Posterior cingulate gyrus (tissue), 11 donors: ENCODE measurements around the gene CFAP210.
"Not testable (repeated sequence)": the region's sequence is repeated elsewhere in the genome, so short reads cannot be mapped to it uniquely, and the experiment has no call there.

Experiments used
- DNase-seq, 10 donors: peaks; one replicate each; pipeline versions ENCODE4 v3.0.0 to v3.0.0-alpha.2; 2020 to 2021; ENCODE audit warnings: mixed read lengths in 3 of 10
- intact Hi-C: fragments of 100-400 bp; cut with DNase I; formaldehyde crosslinking; loops from one replicate; pipeline ENCODE4 v1.15.1; 2023

The CFAP210 gene

DNA sequence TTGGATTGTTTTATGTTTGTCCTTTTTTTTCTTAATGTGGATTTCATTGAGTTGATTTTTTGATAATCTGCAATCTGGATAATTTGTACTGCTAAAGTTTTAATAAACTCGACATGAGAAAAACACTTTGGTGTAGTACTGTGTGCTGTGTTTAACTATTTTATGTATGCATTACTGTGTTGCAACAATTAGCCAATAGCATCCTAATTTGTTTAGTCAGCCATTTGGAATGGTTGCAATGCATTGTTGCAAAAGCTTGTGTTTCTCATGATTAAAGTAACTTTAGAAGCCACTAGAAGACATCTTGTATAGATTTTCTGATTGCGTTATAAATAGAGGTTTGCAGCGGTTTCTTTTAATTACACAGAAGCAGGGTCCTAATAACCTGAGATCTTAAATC, 56.6 kb downstream of the CFAP210 start:
- intact Hi-C loops, result no loop called here
- no peak for DNase-seq

DNA sequence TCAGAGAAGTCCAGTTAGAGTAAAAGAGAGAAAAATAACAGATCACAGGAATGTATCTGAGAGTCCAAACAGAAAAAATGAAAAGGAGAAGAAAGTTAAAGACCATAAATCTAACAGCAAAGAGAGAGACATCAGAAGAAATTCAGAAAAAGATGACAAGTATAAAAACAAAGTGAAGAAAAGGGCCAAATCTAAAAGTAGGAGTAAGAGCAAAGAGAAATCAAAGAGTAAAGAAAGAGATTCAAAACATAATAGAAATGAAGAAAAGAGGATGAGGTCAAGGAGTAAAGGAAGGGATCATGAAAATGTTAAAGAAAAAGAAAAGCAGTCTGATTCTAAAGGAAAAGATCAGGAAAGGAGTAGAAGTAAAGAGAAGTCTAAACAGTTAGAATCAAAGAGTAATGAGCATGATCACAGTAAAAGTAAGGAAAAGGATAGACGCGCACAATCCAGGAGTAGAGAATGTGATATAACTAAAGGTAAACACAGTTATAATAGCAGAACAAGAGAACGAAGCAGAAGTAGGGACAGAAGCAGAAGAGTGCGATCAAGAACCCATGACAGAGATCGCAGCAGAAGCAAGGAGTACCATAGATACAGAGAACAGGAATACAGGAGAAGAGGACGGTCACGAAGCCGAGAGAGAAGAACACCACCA, 57.6 kb downstream of the CFAP210 start:
- intact Hi-C loops, result no loop called here
- no peak for DNase-seq

DNA sequence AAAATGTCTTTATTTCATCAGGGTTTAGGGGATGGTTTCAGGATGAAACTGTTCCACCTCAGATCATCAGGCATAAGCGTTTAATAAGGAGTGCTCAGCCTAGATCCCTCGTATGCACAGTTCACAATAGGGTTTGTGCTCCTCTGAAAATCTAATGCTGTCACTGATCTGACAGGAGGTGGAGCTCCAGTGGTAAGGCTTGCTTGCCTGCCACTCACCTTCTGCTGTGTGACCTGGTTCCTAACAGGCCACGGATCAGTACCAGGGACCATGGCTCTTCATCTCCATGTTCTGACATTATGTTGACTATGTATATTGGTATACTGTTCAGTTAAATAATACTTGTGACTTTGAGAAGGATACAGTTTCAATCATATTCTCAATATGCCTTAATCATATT, 68.4 kb downstream of the CFAP210 start:
- intact Hi-C loops, result no loop called here
- no peak for DNase-seq

DNA sequence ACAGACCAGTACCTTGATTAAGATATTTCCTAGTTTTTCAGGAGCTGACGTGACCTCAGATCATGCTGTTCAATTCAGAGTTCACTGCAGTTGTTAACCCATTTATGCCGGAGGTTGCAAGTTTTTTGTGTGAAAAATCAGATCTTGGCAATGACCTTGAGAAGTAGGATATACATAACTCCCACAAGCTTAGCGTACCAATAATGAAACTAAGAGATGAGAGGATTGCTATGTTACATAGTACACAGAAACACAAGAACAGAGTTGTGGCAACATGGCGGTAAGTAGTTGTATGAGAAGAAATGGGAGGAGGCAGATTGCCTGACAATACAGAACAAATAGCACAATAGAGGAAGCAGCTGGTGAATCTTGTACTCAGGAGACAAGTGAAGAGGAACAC, 71.0 kb downstream of the CFAP210 start:
- intact Hi-C loops, result no loop called here
- no peak for DNase-seq

DNA sequence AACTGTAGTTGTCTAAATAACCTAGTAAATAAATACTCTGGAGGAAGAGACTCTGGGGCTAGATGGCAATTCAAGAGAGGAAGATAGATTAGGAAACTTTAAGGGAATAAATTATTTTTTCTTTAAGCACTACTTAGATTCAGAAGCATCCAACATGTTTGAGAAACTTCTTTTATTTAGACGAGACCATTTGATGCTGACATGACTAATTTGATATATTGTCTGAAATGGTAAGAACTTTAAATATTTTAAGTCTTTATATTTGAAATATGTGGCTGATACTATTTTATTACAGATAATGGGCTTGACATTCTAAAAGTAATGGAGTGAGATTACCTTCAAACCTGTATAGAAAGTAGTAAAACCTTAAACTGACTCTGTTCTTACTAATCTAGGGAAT, 73.7 kb downstream of the CFAP210 start:
- intact Hi-C loops, result no loop called here
- no peak for DNase-seq

DNA sequence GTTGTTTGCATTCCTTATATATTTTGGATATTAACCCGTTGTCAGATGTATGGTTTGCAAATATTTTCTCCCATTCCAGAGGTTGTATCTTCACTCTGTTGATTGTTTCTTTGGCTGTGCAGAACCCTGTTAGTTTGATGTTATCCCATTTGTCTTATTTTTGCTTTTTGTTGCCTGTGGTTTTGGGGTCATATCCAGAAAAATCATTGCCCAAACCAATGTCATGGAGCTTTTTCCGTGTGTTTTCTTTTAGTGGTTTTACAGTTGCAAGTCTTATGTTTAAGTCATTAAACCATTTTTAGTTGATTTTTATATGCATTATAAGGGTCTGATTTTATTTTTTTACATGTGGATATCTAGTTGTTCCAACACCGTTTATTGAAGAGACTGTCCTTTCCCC, 74.3 kb downstream of the CFAP210 start:
- intact Hi-C loops, result no loop called here

DNA sequence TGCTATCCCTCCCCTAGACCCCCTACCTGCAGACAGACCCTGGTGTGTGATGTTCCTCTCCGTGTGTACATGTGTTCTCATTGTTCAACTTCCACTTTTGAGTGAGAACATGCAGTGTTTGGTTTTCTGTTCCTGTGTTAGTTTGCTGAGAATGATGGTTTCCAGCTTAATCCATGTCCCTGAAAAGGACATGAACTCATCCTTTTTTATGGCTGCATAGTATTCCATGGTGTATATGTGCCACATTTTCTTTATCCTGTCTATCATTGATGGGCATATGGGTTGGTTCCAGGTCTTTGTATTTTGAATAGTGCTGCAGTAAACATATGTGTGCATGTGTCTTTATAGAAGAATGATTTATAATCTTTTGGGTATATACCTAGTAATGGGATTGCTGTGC, 78.2 kb downstream of the CFAP210 start:
- DNase-seq, intact Hi-C loops: not testable (repeated sequence)

More for the DNA sequence above, 74.3 kb downstream of the CFAP210 start:
- no peak for DNase-seq

DNA sequence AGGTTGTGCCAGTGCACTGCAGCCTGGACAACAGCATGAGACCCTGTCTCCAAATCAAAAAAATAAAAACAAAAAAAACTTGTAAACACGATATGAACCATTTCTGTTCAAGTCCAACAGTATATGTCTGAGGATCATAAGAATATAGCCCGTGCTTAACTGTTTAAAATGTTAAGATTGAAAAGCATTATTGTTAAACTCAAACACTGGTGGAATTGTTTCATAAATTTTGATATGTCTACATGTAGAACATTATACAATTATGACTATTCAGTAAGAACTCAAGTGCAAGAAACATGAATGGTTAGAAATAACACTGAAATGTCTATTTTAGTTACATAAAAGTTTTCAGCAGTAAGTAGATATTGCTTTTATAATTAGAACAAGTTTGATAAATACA, 80.3 kb downstream of the CFAP210 start:
- intact Hi-C loops, result no loop called here
- DNase-seq, result no peak

DNA sequence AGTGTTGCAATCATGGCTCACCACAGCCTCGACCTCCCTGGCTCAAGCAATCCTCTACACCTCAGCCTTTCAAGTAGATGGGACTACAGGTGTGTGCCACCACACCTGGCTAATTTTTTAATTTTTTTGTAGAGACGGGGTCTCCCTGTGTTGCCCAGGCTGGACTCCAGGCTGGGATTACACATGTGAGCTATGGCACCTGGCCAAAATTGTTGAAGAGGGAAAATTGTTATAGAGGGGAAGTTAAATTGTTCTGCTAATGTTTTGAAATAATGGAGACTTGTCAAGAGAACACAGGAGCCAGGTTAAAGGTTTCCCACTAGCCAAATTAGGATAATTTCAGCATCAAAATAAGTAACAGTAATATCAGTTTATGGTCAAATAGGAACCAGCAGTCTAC, 84.9 kb downstream of the CFAP210 start:
- no peak for DNase-seq
- intact Hi-C loops, result no loop called here

DNA sequence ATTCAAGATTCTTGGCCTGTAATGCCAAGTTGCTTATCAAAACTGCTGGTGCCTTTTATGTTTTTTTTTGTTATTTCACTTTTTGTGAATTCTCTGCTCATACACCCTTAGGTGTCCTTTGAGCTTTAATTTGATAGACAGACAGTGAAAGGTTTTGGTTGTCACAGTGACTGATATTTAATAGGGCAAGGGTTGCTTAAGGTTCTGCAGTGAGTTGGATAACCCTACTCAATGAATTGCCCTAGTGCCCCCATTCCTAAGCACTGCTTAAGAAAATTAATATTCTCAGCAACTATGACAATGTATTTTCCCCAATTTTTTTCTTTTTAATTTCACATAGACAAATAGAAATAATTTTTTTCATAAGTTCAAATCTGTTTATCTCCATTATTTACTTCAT, 94.6 kb downstream of the CFAP210 start:
- no peak for DNase-seq
- intact Hi-C loops, result no loop called here

DNA sequence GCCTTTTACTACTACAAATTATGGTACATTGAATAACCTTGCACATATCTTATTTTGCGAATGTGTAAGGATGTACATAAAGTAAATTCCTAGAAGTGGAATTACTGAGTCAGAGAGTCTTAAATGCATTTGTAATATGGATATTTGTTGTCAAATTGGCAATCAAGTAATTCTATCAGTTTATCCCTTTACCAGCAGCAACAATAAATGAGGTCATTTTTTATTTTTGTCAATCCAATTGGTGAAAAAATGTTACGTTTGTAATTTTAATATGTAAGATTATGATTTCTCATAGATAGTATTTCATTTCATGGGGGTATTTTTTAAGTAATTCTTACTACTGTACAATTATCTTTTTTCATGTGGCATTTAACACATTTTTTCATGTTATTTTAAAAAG, 95.2 kb downstream of the CFAP210 start:
- DNase-seq, result no peak
- intact Hi-C loops, result no loop called here

DNA sequence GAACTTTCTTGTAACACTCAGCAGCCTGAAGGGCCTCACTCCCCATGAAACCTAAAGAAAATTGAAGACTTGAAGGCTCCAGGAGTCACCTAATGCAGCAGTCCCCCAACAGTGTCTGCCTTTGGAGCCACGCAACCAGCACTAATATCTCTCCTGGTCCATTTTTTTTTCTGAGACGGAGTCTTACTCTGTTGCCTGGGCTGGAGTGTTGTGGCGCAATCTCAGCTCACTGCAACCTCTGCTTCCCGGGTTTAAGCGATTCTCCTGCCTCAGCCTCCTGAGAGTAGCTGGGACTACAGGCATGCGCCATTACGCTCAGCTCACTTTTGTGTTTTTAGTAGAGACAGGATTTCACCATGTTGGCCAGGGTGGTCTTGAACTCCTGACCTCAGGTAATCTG, 97.7 kb downstream of the CFAP210 start:
- intact Hi-C loops, DNase-seq: not testable (repeated sequence)
